GM13977 (cell line): Measurements from ENCODE around the gene PIK3R5.
A peak's percentile ranks its signal among the peaks of the same experiment; 100 is the strongest.
"Not testable (repeated sequence)": the region's sequence is repeated elsewhere in the genome, so short reads cannot be mapped to it uniquely, and the experiment has no call there.

Experiments used
- DNase-seq: peaks from one replicate; pipeline ENCODE4 v3.0.0; 2012; ENCODE audit warnings: low spot score
- in situ Hi-C: fragments of 300-500 bp; cut with MboI; formaldehyde crosslinking; loops from one replicate; pipeline ENCODE4 v1.12.0; 2022; ENCODE audit warnings: low sequenced_read_pairs, low pct_unique_long_range_greater_than_20kb, mixed read lengths, inconsistent platforms; ENCODE audit not compliant: unreplicated experiment
- TF ChIP-seq, protein P1 (sequence below): IDR thresholded peaks from 2 replicates; pipeline ENCODE4 v1.5.1; 2012; ENCODE audit warnings: mild to moderate bottlenecking, control low read depth; ENCODE audit not compliant: insufficient read depth; ENCODE audit errors: extremely low read depth, missing control alignments

PIK3R5 gene

DNA sequence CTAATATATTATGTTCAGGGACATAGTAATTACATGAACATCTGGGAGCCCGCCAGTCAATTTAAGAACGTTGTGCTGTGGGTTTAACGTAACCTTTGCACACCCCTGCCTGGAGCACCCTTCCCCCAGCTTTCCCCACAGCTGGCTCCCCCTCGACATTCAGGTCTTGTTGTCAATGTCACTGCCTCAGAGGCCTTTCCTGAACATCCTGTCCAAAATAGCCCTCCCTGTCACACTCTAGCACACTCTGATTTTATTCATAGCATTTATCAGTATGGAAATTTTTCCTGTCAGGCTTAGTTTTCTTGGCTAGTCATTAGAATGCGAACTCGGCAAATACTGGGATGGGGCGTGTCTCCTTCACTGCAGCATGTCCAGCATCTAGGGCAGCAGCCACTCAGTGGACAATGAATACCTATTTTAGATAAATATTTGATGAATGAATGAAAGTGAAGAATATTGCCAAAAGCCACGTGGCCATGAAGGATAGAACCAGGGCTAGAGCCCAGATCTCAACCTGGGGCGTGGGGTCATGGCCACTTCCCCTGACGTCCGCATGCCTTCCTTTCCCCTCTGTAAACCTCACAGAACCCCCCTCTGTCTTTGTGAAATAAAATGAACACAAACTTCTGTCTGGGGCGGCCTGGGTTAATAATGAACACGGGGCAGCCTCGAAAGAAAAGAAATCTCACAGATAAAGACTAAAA is 108.5 kb downstream of the PIK3R5 start:
- in situ Hi-C loops = no loop called here
- DNase-seq = no peak
- TF ChIP-seq, protein P1, sequence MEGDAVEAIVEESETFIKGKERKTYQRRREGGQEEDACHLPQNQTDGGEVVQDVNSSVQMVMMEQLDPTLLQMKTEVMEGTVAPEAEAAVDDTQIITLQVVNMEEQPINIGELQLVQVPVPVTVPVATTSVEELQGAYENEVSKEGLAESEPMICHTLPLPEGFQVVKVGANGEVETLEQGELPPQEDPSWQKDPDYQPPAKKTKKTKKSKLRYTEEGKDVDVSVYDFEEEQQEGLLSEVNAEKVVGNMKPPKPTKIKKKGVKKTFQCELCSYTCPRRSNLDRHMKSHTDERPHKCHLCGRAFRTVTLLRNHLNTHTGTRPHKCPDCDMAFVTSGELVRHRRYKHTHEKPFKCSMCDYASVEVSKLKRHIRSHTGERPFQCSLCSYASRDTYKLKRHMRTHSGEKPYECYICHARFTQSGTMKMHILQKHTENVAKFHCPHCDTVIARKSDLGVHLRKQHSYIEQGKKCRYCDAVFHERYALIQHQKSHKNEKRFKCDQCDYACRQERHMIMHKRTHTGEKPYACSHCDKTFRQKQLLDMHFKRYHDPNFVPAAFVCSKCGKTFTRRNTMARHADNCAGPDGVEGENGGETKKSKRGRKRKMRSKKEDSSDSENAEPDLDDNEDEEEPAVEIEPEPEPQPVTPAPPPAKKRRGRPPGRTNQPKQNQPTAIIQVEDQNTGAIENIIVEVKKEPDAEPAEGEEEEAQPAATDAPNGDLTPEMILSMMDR = no peak

DNA sequence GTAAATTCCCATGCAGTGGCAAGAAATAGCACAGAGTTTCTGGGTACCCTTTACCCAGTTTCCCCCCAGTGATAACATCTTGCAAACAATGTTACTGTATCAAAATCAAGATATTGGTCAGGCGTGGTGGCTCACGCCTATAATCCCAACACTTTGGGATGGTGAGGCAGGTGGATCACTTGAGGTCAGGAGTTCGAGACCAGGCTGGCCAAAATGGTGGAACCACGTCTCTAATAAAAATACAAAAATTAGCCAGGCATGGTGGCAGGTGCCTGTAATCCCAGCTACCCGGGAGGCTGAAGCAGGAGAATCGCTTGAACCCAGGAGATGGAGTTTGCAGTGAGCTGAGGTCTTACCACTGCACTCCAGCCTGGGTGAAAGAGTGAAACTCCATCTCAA is 109.3 kb downstream of the PIK3R5 start:
- DNase-seq, in situ Hi-C loops: not testable (repeated sequence)

DNA sequence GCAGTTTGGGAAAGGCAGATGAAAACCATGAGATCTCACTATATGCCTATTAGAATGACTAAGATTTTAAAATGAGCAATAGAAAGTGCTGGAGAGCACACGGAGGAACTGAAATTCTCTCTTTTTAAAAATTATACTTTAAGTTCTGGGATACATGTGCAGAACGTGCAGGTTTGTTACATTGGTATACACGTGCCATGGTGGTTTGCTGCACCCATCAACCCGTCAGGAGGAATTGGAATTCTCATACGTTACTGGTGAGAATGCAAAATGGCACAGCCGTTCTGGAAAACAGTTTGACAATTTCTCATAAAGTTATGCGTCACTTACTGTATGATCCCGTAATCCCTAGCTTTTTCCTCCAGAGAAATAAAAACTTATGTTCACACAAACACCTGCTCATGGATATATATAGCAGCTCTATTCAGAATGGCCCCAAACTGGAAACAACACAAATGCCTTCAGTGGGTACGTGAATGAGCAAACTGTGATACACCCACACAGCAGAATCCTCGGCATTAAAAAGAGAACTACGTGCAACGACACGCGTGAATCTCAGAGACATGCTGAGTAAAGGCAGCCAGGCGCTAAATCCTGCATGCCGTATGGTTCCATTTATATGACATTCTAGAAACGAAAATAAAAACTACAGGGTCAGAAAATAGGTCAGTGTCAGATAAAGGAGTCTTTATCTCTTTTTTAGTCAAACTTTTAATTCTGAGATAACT is 109.9 kb downstream of the PIK3R5 start:
- TF ChIP-seq, protein P1 = no peak
- in situ Hi-C loops = no loop called here
- DNase-seq = peak; percentile 48

DNA sequence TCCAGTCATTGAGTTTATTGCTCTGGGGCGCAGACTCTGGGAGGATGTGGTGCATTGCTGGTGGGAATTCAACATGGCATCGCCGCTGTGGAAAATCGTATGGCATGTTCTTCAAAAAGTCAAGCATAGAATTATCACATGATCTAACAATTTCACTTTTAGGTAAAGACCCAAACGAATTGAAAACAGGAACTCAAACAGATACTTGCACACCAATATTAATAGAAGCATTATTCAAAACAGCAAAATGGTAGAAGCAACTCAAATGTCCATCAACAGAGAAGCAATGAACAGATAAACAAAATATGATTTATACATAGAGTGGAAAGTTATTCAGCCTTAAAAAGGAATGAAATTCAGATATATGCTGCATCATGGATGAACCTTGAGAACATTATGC is 113.9 kb downstream of the PIK3R5 start:
- DNase-seq = no peak
- in situ Hi-C loops = no loop called here
- TF ChIP-seq, protein P1 = no peak

DNA sequence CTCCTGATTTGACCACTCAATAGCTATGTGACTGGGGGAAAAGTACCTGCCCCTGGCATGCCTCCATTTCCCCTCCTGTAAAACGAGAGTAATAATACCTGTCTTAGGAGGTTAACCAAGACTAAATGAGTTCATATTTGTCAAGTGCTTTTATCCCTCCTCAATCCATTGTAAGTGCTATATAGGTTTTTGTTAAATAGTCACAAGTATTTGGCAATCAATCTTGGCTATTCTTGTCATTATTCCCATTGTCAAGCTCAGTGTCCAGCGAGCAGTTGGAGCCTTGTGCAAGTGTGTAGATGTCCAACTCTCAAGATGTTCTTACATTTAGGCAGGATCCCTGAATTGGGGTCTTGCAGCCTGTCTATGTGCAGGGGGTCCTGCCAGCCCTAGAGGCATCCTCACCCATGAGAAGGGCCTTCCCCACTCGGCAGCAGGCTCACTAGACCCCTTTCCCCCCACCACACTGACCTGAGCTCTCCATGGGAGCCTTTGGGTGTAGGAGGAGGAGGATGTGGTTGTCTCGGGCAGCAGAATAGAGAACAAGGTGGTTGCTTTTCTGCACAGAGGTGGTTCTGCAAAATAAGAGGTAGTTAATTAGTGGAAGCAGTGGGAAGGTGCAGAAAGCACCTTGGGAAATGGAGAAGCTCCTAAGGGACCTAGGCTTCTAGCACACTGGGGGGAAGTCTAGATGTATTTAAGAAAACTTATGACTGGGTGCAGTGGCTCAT is 116.0 kb downstream of the PIK3R5 start:
- DNase-seq = no peak
- TF ChIP-seq, protein P1 = no peak

DNA sequence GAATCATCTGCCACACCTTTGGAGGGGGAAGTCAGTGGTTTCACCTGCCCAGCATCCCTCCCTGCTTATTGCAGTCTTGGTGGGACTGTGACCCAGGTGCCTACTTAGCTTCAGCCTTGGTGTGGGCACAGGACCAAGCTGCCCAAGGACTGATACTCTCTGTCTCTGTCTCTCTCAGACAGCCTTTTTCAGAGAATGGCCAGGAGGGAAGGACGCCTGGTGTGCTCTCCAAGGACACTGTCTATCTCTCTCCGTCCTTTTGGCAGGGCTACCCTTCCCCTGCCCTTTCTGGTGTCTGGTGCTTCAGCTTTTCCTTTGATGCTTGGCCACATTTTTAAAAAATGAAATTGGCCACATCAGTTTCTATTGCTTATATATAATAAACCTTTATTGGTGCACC is 117.6 kb downstream of the PIK3R5 start:
- no peak for DNase-seq
- in situ Hi-C loops = no loop called here
- TF ChIP-seq, protein P1 = no peak

More for the DNA sequence above, 116.0 kb downstream of the PIK3R5 start:
- in situ Hi-C loops = no loop called here
